HepG2 (cell line): ENCODE results near the gene WDR45B. TPM values are rescaled to one million over a fixed set of nuclear protein-coding genes. Genes with fewer than 3 reads are reported as not detected.
A peak's percentile ranks its signal among the peaks of the same experiment; 100 is the strongest.

Experiments used
- ATAC-seq: fragments of 200-7000 bp; cut with Tn5 transposase; 3 replicates; pipeline ENCODE4 v1.9.1; 2020; ENCODE audit warnings: mild to moderate bottlenecking, moderate library complexity
- BruUV-seq: library from RNA; stranded (reverse); fragments of 400-500 nt; replicated peaks from 2 replicates; lab custom pipeline; 2021; lab: Mats Ljungman, UMichigan
- CTCF ChIA-PET: fragments of 300-600 bp; formaldehyde crosslinking; extraction: SDS; loops from one replicate; lab custom pipeline; 2021; ENCODE audit warnings: low total read pairs, inconsistent platforms, low intra/inter-chr PET ratio; lab: Yijun Ruan, JAX
- POLR2A ChIA-PET: fragments of 350-600 bp; sonication (Branson Sonifier 250); formaldehyde crosslinking; loops from one replicate; lab custom pipeline; 2020; ENCODE audit warnings: antibody characterized with exemption, inconsistent platforms; lab: Yijun Ruan, JAX
- DNase-seq: peaks from one replicate; pipeline ENCODE4 v3.0.0-alpha.2; 2015; ENCODE audit warnings: low spot score
- FAIRE-seq: peaks from 3 replicates; lab custom pipeline; 2011; peaks lifted over from hg19 to GRCh38; lab: Jason Lieb, UNC
- H2AFZ ChIP-seq: one replicate; pipeline ENCODE4 v1.6.1; 2011; ENCODE audit warnings: low read length, inconsistent platforms
- H3K27ac ChIP-seq: fragments of 300-600 bp; 3 replicates; pipeline ENCODE4 v1.8.0; 2011; ENCODE audit warnings: mixed run types, mild to moderate bottlenecking, mixed read lengths, low read length, inconsistent platforms; ENCODE audit not compliant: insufficient read depth; ENCODE audit errors: extremely low read length
- H3K27me3 ChIP-seq, 2 experiments: fragments of 200-600 bp in 1 of 2; 2 replicates in 1 of 2; 3 replicates in 1 of 2; pipeline versions ENCODE4 v1.6.0 to v1.8.0; 2011; ENCODE audit warnings: low read length in 2 of 2, mild to moderate bottlenecking in 2 of 2, moderate library complexity in 2 of 2, inconsistent platforms in 1 of 2; ENCODE audit not compliant: insufficient read depth in 2 of 2, control insufficient read depth in 1 of 2
- H3K36me3 ChIP-seq, 2 experiments: fragments of 200-600 bp in 1 of 2; replicated peaks in 1 of 2; 2 replicates in 1 of 2; 3 replicates in 1 of 2; pipeline versions ENCODE4 v1.5.1 to v1.8.0; 2011; ENCODE audit warnings: low read length in 2 of 2, inconsistent platforms in 1 of 2; ENCODE audit not compliant: insufficient read depth in 2 of 2, control insufficient read depth in 1 of 2
- H3K4me1 ChIP-seq: 2 replicates; pipeline ENCODE4 v1.5.1; 2012; ENCODE audit warnings: low read length, inconsistent platforms; ENCODE audit not compliant: insufficient read depth
- H3K4me2 ChIP-seq: 2 replicates; pipeline ENCODE4 v1.6.0; 2011; ENCODE audit warnings: low read depth, low read length, inconsistent platforms
- H3K4me3 ChIP-seq, 3 experiments: fragments of 200-600 bp in 1 of 3; sonication (generic), shearing (Covaris generic) in 1 of 3; replicated peaks in 1 of 3; 2 replicates each; pipeline ENCODE4 v1.5.1; 2011 to 2016; ENCODE audit warnings: low read length in 3 of 3, inconsistent platforms in 2 of 3, low read depth in 2 of 3, mild to moderate bottlenecking in 2 of 3, control low read depth in 1 of 3, mixed read lengths in 1 of 3; ENCODE audit not compliant: insufficient read depth in 1 of 3
- H3K79me2 ChIP-seq: one replicate; pipeline ENCODE4 v1.6.1; 2011; ENCODE audit warnings: low read length, inconsistent platforms; ENCODE audit not compliant: insufficient read depth
- H3K9ac ChIP-seq: 2 replicates; pipeline ENCODE4 v1.6.0; 2011; ENCODE audit warnings: mild to moderate bottlenecking, low read depth, low read length, inconsistent platforms; ENCODE audit not compliant: insufficient read depth
- H3K9me3 ChIP-seq: 2 replicates; pipeline ENCODE4 v1.5.1; 2012; ENCODE audit warnings: mild to moderate bottlenecking, low read length
- H4K20me1 ChIP-seq: 2 replicates; pipeline ENCODE4 v1.6.0; 2011; ENCODE audit warnings: inconsistent platforms, mild to moderate bottlenecking, low read length, moderate library complexity; ENCODE audit not compliant: insufficient read depth
- BHLHE40 ChIP-seq: IDR thresholded peaks from 2 replicates; pipeline ENCODE4 v1.6.1; 2011; ENCODE audit warnings: low read length, improper control_type of control experiment
- ZEB1 ChIP-seq: IDR thresholded peaks from 2 replicates; pipeline ENCODE4 v1.6.1; 2012; ENCODE audit warnings: mild to moderate bottlenecking, low read depth, inconsistent platforms; ENCODE audit not compliant: insufficient replicate concordance
- WGBS: methylation state at CpG from one replicate; pipeline ENCODE4 v1.1.6; 2017; ENCODE audit warnings: low lambda C conversion rate; 5-methylcytosine and 5-hydroxymethylcytosine counted together
- in situ Hi-C: cut with HindIII; loops from 2 replicates; pipeline ENCODE4 v1.10.0; 2017; ENCODE audit warnings: low pct_unique_long_range_greater_than_20kb; ENCODE audit not compliant: extremely low pct_ligation_motif_present
- intact Hi-C: fragments of 100-400 bp; cut with micrococcal nuclease; formaldehyde crosslinking; loops from one replicate; pipeline ENCODE4 v1.10.0; 2022; ENCODE audit not compliant: unreplicated experiment
- polyA plus RNA-seq, 8 experiments: library from polyadenylated mRNA; depleted of rRNA in 3 of 8; stranded (reverse) in 7 of 8; unstranded in 1 of 8; fragments of >200 nt; fragmentation: Illumina TruSeq in 4 of 8; extraction: Trizol in 4 of 8; gene quantifications; 2 replicates each; pipeline versions ENCODE4 v1.2.1 to v1.2.3, GENCODE V29; 2011 to 2016; ENCODE audit warnings: low read depth in 4 of 8, missing spikeins in 1 of 8, mixed read lengths in 1 of 8; ENCODE audit not compliant: insufficient read depth in 1 of 8
- total RNA-seq, 5 experiments: library from RNA; depleted of rRNA; stranded (reverse); fragments of >200 nt; fragmentation: Illumina TruSeq; extraction: Trizol; gene quantifications; 2 replicates each; pipeline ENCODE4 v1.2.3, GENCODE V29; 2016; ENCODE audit warnings: low read depth in 1 of 5
- TF ChIP-seq, protein P1 (sequence below): sonication (generic); formaldehyde crosslinking; IDR thresholded peaks from 2 replicates; pipeline ENCODE4 v1.5.1; 2020; ENCODE audit warnings: mild to moderate bottlenecking, missing genetic modification reagents, moderate library complexity
- TF ChIP-seq, protein P2 (sequence below): sonication (generic); formaldehyde crosslinking; IDR thresholded peaks from 2 replicates; pipeline ENCODE4 v1.4.0; 2020; ENCODE audit warnings: missing genetic modification reagents
- TF ChIP-seq, protein P3 (sequence below): sonication (generic); formaldehyde crosslinking; IDR thresholded peaks from 2 replicates; pipeline ENCODE4 v1.4.0; 2020; ENCODE audit warnings: mild to moderate bottlenecking, missing genetic modification reagents, borderline replicate concordance
- TF ChIP-seq, protein P4 (sequence below): sonication (generic); formaldehyde crosslinking; IDR thresholded peaks from 2 replicates; pipeline ENCODE4 v1.4.0; 2020; ENCODE audit warnings: missing genetic modification reagents
- TF ChIP-seq, protein P5 (sequence below): sonication (generic); formaldehyde crosslinking; IDR thresholded peaks from 2 replicates; pipeline ENCODE4 v1.5.0; 2020; ENCODE audit warnings: mild to moderate bottlenecking, missing genetic modification reagents, borderline replicate concordance

WDR45B gene
- total and polyA plus RNA-seq, 2 of the 13 experiments (the other 11 are each of a cell fraction or from before 2014, with no cell fraction given) = 86.2 to 155 TPM

DNA sequence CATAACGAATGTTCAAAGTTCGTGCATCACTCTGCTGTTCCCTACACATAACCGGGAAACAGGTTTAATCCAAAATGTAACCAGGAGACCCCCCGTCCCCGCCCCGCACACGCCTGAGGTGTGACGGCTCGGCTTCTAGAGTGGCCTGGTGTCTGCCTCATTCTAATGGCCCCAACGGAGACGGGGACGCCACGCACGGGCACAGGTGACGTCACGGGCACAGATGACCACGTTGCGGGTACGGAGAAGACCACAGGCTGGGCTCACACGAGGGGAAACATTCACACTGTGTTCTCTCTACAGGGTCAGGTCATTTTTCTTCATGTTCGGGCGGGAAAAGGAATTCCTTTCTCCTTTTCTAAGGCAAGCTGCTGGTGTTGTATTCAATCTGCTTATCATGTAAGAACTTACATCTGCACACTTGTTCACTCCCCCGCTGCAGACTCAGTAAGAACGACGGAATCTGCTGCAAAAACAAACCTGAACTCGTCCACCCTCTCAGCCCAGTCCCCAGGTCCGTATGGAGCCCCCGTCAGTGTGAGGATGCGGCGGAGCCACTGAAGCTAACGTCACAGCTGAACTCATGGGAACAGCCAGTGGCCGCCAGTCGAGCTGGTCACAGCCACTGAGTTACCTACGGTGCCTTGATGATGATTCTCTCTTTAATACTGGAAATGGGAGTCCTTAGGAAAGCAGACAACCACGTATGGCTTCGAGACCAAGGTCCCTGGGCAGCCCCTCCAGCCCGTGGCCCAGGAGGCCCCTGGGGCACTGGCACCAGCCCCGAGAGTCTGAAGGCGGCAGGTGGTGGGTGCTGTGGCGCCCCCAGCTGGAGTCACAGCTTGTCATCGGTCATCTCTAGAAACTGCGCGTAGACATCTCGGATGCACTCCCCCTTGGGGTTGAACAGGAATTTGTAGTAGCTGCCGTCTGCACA, 32.9 kb downstream of the WDR45B start:
- no peaks in the 10 kb centered on the region for H3K27me3 ChIP-seq
- 98% methylated on average over 44 of the region's 45 CpGs for WGBS
- POLR2A ChIA-PET = no interaction called here
- FAIRE-seq (peak; percentile 23), DNase-seq (peak; percentile 27), ATAC-seq (peak; percentile 11)
- no peaks in the 10 kb centered on the region for H3K79me2 ChIP-seq
- no peak overlapping the region for H3K27ac ChIP-seq
- H3K9ac ChIP-seq = no peak overlapping the region
- intact Hi-C loops = no loop called here
- H4K20me1 ChIP-seq = no peaks in the 10 kb centered on the region
- CTCF ChIA-PET = no interaction called here
- peaks cover 33 to 54% of the 10 kb centered on the region in 2 experiments for H3K36me3 ChIP-seq
- no peaks in the 10 kb centered on the region for H3K4me1 ChIP-seq
- TSS peak; percentile 68 for BruUV-seq
- H2AFZ ChIP-seq = no peak overlapping the region
- in situ Hi-C loops = no loop called here
- H3K9me3 ChIP-seq = no peaks in the 10 kb centered on the region
- H3K4me2 ChIP-seq = no peak overlapping the region
- no peak overlapping the region for H3K4me3 ChIP-seq
- TF ChIP-seq, protein P1, sequence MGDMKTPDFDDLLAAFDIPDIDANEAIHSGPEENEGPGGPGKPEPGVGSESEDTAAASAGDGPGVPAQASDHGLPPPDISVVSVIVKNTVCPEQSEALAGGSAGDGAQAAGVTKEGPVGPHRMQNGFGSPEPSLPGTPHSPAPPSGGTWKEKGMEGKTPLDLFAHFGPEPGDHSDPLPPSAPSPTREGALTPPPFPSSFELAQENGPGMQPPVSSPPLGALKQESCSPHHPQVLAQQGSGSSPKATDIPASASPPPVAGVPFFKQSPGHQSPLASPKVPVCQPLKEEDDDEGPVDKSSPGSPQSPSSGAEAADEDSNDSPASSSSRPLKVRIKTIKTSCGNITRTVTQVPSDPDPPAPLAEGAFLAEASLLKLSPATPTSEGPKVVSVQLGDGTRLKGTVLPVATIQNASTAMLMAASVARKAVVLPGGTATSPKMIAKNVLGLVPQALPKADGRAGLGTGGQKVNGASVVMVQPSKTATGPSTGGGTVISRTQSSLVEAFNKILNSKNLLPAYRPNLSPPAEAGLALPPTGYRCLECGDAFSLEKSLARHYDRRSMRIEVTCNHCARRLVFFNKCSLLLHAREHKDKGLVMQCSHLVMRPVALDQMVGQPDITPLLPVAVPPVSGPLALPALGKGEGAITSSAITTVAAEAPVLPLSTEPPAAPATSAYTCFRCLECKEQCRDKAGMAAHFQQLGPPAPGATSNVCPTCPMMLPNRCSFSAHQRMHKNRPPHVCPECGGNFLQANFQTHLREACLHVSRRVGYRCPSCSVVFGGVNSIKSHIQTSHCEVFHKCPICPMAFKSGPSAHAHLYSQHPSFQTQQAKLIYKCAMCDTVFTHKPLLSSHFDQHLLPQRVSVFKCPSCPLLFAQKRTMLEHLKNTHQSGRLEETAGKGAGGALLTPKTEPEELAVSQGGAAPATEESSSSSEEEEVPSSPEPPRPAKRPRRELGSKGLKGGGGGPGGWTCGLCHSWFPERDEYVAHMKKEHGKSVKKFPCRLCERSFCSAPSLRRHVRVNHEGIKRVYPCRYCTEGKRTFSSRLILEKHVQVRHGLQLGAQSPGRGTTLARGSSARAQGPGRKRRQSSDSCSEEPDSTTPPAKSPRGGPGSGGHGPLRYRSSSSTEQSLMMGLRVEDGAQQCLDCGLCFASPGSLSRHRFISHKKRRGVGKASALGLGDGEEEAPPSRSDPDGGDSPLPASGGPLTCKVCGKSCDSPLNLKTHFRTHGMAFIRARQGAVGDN (CRISPR knock-in tag) = peak; percentile 43
- TF ChIP-seq ZEB1 (no peak), BHLHE40 (no peak)
- TF ChIP-seq, protein P2, sequence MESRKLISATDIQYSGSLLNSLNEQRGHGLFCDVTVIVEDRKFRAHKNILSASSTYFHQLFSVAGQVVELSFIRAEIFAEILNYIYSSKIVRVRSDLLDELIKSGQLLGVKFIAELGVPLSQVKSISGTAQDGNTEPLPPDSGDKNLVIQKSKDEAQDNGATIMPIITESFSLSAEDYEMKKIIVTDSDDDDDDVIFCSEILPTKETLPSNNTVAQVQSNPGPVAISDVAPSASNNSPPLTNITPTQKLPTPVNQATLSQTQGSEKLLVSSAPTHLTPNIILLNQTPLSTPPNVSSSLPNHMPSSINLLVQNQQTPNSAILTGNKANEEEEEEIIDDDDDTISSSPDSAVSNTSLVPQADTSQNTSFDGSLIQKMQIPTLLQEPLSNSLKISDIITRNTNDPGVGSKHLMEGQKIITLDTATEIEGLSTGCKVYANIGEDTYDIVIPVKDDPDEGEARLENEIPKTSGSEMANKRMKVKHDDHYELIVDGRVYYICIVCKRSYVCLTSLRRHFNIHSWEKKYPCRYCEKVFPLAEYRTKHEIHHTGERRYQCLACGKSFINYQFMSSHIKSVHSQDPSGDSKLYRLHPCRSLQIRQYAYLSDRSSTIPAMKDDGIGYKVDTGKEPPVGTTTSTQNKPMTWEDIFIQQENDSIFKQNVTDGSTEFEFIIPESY (CRISPR knock-in tag) = peak; percentile 87
- TF ChIP-seq, protein P3, sequence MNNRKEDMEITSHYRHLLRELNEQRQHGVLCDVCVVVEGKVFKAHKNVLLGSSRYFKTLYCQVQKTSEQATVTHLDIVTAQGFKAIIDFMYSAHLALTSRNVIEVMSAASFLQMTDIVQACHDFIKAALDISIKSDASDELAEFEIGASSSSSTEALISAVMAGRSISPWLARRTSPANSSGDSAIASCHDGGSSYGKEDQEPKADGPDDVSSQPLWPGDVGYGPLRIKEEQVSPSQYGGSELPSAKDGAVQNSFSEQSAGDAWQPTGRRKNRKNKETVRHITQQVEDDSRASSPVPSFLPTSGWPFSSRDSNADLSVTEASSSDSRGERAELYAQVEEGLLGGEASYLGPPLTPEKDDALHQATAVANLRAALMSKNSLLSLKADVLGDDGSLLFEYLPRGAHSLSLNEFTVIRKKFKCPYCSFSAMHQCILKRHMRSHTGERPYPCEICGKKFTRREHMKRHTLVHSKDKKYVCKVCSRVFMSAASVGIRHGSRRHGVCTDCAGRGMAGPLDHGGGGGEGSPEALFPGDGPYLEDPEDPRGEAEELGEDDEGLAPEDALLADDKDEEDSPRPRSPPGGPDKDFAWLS (CRISPR knock-in tag) = no peak
- TF ChIP-seq, protein P4, sequence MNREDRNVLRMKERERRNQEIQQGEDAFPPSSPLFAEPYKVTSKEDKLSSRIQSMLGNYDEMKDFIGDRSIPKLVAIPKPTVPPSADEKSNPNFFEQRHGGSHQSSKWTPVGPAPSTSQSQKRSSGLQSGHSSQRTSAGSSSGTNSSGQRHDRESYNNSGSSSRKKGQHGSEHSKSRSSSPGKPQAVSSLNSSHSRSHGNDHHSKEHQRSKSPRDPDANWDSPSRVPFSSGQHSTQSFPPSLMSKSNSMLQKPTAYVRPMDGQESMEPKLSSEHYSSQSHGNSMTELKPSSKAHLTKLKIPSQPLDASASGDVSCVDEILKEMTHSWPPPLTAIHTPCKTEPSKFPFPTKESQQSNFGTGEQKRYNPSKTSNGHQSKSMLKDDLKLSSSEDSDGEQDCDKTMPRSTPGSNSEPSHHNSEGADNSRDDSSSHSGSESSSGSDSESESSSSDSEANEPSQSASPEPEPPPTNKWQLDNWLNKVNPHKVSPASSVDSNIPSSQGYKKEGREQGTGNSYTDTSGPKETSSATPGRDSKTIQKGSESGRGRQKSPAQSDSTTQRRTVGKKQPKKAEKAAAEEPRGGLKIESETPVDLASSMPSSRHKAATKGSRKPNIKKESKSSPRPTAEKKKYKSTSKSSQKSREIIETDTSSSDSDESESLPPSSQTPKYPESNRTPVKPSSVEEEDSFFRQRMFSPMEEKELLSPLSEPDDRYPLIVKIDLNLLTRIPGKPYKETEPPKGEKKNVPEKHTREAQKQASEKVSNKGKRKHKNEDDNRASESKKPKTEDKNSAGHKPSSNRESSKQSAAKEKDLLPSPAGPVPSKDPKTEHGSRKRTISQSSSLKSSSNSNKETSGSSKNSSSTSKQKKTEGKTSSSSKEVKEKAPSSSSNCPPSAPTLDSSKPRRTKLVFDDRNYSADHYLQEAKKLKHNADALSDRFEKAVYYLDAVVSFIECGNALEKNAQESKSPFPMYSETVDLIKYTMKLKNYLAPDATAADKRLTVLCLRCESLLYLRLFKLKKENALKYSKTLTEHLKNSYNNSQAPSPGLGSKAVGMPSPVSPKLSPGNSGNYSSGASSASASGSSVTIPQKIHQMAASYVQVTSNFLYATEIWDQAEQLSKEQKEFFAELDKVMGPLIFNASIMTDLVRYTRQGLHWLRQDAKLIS (CRISPR knock-in tag) = no peak
- TF ChIP-seq, protein P5, sequence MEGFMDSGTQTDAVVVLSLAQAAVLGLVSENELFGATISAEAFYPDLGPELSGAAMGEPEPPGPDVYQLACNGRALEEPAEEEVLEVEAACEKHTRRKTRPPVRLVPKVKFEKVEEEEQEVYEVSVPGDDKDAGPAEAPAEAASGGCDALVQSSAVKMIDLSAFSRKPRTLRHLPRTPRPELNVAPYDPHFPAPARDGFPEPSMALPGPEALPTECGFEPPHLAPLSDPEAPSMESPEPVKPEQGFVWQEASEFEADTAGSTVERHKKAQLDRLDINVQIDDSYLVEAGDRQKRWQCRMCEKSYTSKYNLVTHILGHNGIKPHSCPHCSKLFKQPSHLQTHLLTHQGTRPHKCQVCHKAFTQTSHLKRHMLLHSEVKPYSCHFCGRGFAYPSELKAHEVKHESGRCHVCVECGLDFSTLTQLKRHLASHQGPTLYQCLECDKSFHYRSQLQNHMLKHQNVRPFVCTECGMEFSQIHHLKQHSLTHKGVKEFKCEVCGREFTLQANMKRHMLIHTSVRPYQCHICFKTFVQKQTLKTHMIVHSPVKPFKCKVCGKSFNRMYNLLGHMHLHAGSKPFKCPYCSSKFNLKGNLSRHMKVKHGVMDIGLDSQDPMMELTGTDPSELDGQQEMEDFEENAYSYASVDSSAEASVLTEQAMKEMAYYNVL (CRISPR knock-in tag) = no peak
